ENCODE results near the gene ENAH. TPM values are rescaled to one million over a fixed set of nuclear protein-coding genes. Genes with fewer than 3 reads are reported as not detected.

ENAH gene
- total RNA-seq, 2 experiments from 2014 or later = not detected

- Mint-ChIP-seq H3K36me3 (peaks cover 4% of the 10 kb centered on the region), H3K27me3 (peaks cover 4% of the 10 kb centered on the region), H3K4me1 (peaks cover 43% of the 10 kb centered on the region), H3K4me3 (no peak overlapping the region), H3K9me3 (ENCODE audit: low read depth) (no peaks in the 10 kb centered on the region), H3K27ac (no peak overlapping the region)
- DNase-seq (no peak), ATAC-seq (no peak)
- CTCF ChIA-PET = interaction anchor here (0.6 to 7.8 kb wide), 10 partner anchors 7 to 1665 kb away, joined by 3 to 101 read pairs (median 5); partner anchors contain the start of genes LBR and PYCR2
Measured at GRCh38 chr1:225440380-225441221, 212.3 kb downstream of the ENAH start.

GRCh38 chr1:225437710-225438437 is 215.0 kb downstream of the ENAH start:
- Mint-ChIP-seq H3K27me3 (peaks cover 5% of the 10 kb centered on the region), H3K4me1 (peaks cover 17% of the 10 kb centered on the region), H3K27ac (no peak overlapping the region), H3K9me3 (ENCODE audit: low read depth) (no peaks in the 10 kb centered on the region), H3K4me3 (no peak overlapping the region), H3K36me3 (no peaks in the 10 kb centered on the region)
- no peak for DNase-seq
- CTCF ChIA-PET = interaction anchor here (1.2 to 7.8 kb wide), 2 partner anchors 10 to 11 kb away, joined by 3 to 101 read pairs; partner anchors contain the start of gene LBR
- no peak for ATAC-seq

Other genes with a start within 250 kb of the ENAH start
- 100 to 1,000 TPM; 213 to 226 TPM for gene LBR, start 225.1 kb downstream of the ENAH start, total RNA-seq
- gene SRP9, start 124.7 kb upstream of the ENAH start, total RNA-seq = 100 to 1,000 TPM; 198 to 225 TPM
- under 1 TPM; 0.68 to 0.85 TPM for gene EPHX1, start 157.0 kb upstream of the ENAH start, total RNA-seq
- 10 to 100 TPM; 50.4 to 58.7 TPM for gene TMEM63A, start 229.3 kb upstream of the ENAH start, total RNA-seq
- gene LEFTY1, start 236.0 kb upstream of the ENAH start, total RNA-seq = not detected